Measurements from ENCODE around the gene TAC3.
"Not testable (repeated sequence)": the region's sequence is repeated elsewhere in the genome, so short reads cannot be mapped to it uniquely, and the experiment has no call there.

TAC3 gene

GRCh38 chr12:57057067-57057751 lies 40.9 kb upstream of the TAC3 start:
- peaks cover 29% of the 10 kb centered on the region for H3K4me1 ChIP-seq (ENCODE audit: control insufficient read depth, low read length)
- H4K20me1 ChIP-seq (ENCODE audit: control insufficient read depth, insufficient read depth, low read depth, low read length) = 0 out of 2 replicates have a peak, but pooled peaks cover 5% of the 10 kb centered on the region
- H3K27me3 ChIP-seq (ENCODE audit: control insufficient read depth, low read length) = no peaks in the 10 kb centered on the region
- H3K4me2 ChIP-seq (ENCODE audit: low read length) = no peak overlapping the region
- no peak overlapping the region for H3K4me3 ChIP-seq (ENCODE audit: low read length)
- H3F3A ChIP-seq (ENCODE audit: control insufficient read depth, insufficient read depth) = peaks cover 14% of the 10 kb centered on the region
- TF ChIP-seq CTCF (IDR thresholded peaks at IDR 0.05; ENCODE audit: low read depth, low read length, poor library complexity, severe bottlenecking) (no peak), EZH2phosphoT487 (IDR thresholded peaks at IDR 0.05; ENCODE audit: borderline replicate concordance, low read length) (no peak)
- no peak overlapping the region for H3K27ac ChIP-seq (ENCODE audit: low read depth, low read length)
- no peaks in the 10 kb centered on the region for H3K79me2 ChIP-seq (ENCODE audit: control insufficient read depth, low read length)
- peaks cover 65% of the 10 kb centered on the region for H3K36me3 ChIP-seq (ENCODE audit: control insufficient read depth, low read length)
- H3K9me2 ChIP-seq (replicated peaks; ENCODE audit: control insufficient read depth, low read length) = no peaks in the 10 kb centered on the region
- no peaks in the 10 kb centered on the region for H3K9me3 ChIP-seq (ENCODE audit: control insufficient read depth, insufficient read depth, low read length)

GRCh38 chr12:57055824-57056223 lies 39.5 kb upstream of the TAC3 start:
- Histone ChIP-seq H3K27me3 (ENCODE audit: control insufficient read depth, low read length) (no peaks in the 10 kb centered on the region), H4K20me1 (ENCODE audit: control insufficient read depth, insufficient read depth, low read depth, low read length) (0 out of 2 replicates have a peak, but pooled peaks cover 5% of the 10 kb centered on the region), H3F3A (ENCODE audit: control insufficient read depth, insufficient read depth) (peaks cover 14% of the 10 kb centered on the region), H3K36me3 (ENCODE audit: control insufficient read depth, low read length) (peaks cover 57% of the 10 kb centered on the region), H3K4me1 (ENCODE audit: control insufficient read depth, low read length) (peaks cover 29% of the 10 kb centered on the region), H3K27ac (ENCODE audit: low read depth, low read length) (no peak overlapping the region), H3K9me2 (replicated peaks; ENCODE audit: control insufficient read depth, low read length) (no peaks in the 10 kb centered on the region), H3K9me3 (ENCODE audit: control insufficient read depth, insufficient read depth, low read length) (no peaks in the 10 kb centered on the region), H3K79me2 (ENCODE audit: control insufficient read depth, low read length) (no peaks in the 10 kb centered on the region), H3K4me2 (ENCODE audit: low read length) (no peak overlapping the region), H3K4me3 (ENCODE audit: low read length) (no peak overlapping the region)
- TF ChIP-seq EZH2phosphoT487 (IDR thresholded peaks at IDR 0.05; ENCODE audit: borderline replicate concordance, low read length) = no peak
- no peak for TF ChIP-seq CTCF (IDR thresholded peaks at IDR 0.05; ENCODE audit: low read depth, low read length, poor library complexity, severe bottlenecking)

- H3K4me3 ChIP-seq (ENCODE audit: low read length); H3K27me3 ChIP-seq (ENCODE audit: control insufficient read depth, low read length); H3K4me1 ChIP-seq (ENCODE audit: control insufficient read depth, low read length); H4K20me1 ChIP-seq (ENCODE audit: control insufficient read depth, insufficient read depth, low read depth, low read length); H3K4me2 ChIP-seq (ENCODE audit: low read length); H3K27ac ChIP-seq (ENCODE audit: low read depth, low read length); H3K79me2 ChIP-seq (ENCODE audit: control insufficient read depth, low read length); H3K9me3 ChIP-seq (ENCODE audit: control insufficient read depth, insufficient read depth, low read length); H3K9me2 ChIP-seq (replicated peaks; ENCODE audit: control insufficient read depth, low read length): not testable (repeated sequence)
- Histone ChIP-seq H3K36me3 (ENCODE audit: control insufficient read depth, low read length) (peaks cover 38% of the 10 kb centered on the region), H3F3A (ENCODE audit: control insufficient read depth, insufficient read depth) (peaks cover 14% of the 10 kb centered on the region)
These were observed 37.6 kb upstream of the TAC3 start for GRCh38 chr12:57053901-57054300.

- not testable (repeated sequence) for H3K4me1 ChIP-seq (ENCODE audit: control insufficient read depth, low read length); H4K20me1 ChIP-seq (ENCODE audit: control insufficient read depth, insufficient read depth, low read depth, low read length); H3K27ac ChIP-seq (ENCODE audit: low read depth, low read length); H3K79me2 ChIP-seq (ENCODE audit: control insufficient read depth, low read length); H3K9me2 ChIP-seq (replicated peaks; ENCODE audit: control insufficient read depth, low read length); H3K4me3 ChIP-seq (ENCODE audit: low read length); H3K4me2 ChIP-seq (ENCODE audit: low read length); H3K9me3 ChIP-seq (ENCODE audit: control insufficient read depth, insufficient read depth, low read length); H3K27me3 ChIP-seq (ENCODE audit: control insufficient read depth, low read length)
- peaks cover 30% of the 10 kb centered on the region for H3K36me3 ChIP-seq (ENCODE audit: control insufficient read depth, low read length)
- H3F3A ChIP-seq (ENCODE audit: control insufficient read depth, insufficient read depth) = peaks cover 11% of the 10 kb centered on the region
These were observed 36.8 kb upstream of the TAC3 start for GRCh38 chr12:57053146-57053545.

All from DOHH2 (cell line).